Activated CD8-positive, alpha-beta memory T cell treated with anti-CD3 and anti-CD28 coated beads for 36 hours (primary cell): ENCODE measurements around the gene SEMG2. TPM values are rescaled to one million over a fixed set of nuclear protein-coding genes. Genes with fewer than 3 reads are reported as not detected.

ENCODE experiments used
- CTCF ChIA-PET: fragments of 350-600 bp; sonication (Branson Sonifier 250); formaldehyde crosslinking; loops from one replicate; lab custom pipeline; 2021; ENCODE audit warnings: antibody characterized with exemption; lab: Charles Lee
- POLR2A ChIA-PET: fragments of 350-600 bp; sonication (Branson Sonifier 250); formaldehyde crosslinking; loops from one replicate; lab custom pipeline; 2021; ENCODE audit warnings: antibody characterized with exemption; lab: Charles Lee
- total RNA-seq, 2 experiments: library from RNA; stranded (reverse); gene quantifications; one replicate each; pipeline ENCODE4 v1.2.3, GENCODE V29; 2021

The SEMG2 gene
- total RNA-seq, 2 experiments from 2014 or later: not detected

DNA sequence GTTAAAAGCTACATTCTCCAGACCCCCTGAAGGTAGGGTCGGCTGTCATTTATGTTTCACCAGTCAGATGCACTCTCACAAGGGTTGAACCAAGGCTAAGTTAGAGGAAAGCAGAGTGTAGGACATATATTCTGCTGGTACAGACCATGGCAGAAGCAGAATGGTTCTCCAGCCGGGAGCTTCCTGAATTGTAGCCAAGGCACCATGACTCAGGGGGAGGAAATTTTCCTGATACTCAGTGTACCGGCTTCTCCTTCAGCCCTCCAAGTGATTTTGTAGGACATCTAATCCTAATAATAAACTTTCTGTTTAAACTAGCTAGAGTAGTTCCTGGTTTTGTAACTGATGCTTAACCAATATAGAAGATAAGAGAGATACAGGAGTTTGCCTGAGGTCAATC lies 47.4 kb downstream of the SEMG2 start:
- POLR2A ChIA-PET: no interaction called here
- CTCF ChIA-PET: interaction anchor here (0.7 to 1.7 kb wide), 3 partner anchors 9 to 43 kb away, joined by 3 to 4 read pairs (median 3); no protein-coding TSS in a partner anchor

DNA sequence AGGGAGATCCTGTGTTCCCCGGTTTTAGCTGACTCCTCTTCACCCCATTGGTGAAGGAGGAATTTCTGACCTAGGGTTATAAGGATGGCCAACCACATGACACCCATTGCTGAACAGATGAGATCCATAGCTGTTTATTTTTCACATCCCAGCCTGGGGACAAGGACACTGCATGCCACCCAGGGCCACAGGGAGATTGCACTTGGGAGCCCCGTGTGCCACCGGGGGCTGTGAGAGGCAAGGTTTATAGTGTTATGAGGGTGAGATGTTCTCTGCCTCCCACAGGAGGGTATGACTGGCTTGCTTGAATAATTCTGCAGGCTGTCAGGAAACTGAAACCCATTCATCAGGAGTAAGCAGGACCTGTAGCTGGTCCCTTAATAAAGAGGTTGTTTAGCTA lies 47.9 kb downstream of the SEMG2 start:
- POLR2A ChIA-PET: no interaction called here
- CTCF ChIA-PET: interaction anchor here (1.1 to 1.7 kb wide), 2 partner anchors 22 to 43 kb away, joined by 3 to 4 read pairs; no protein-coding TSS in a partner anchor

DNA sequence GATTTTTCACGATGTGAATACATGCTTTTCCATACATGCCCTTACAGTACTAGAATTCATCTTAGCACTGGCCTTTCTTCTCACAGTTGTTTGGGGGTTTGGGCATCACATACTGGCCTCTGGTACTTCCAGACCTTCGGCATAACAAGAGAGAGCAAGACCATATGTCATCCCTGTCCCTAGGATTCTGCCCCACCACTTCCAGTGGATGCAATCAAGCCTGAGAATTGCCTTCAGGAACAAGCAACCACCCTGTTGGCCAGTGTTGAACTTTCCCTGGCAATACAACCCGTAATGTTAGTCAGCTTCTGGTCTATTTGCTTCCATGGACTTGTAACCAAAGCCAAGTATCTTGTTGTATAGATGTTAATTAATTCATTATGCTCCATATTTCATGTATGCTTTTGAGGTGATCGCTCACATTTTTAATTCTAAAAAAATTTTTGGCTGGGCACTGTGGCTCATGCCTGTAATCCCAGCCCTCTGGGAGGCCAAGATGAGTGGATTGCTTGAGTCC lies 48.6 kb downstream of the SEMG2 start:
- ChIA-PET CTCF (interaction anchor here (1.7 kb wide), 1 partner anchor 21 kb away, joined by 4 read pairs; no protein-coding TSS in a partner anchor), POLR2A (no interaction called here)

Other genes starting within 250 kb of the SEMG2 start
- under 1 TPM; 0.52 to 0.70 TPM for gene KCNS1, start 120.2 kb upstream of the SEMG2 start, total RNA-seq
- not detected for gene WFDC5, start 106.2 kb upstream of the SEMG2 start, total RNA-seq
- not detected for gene WFDC12, start 96.9 kb upstream of the SEMG2 start, total RNA-seq
- not detected for gene PI3, start 46.5 kb upstream of the SEMG2 start, total RNA-seq
- not detected for gene SEMG1, start 14.3 kb upstream of the SEMG2 start, total RNA-seq
- gene SLPI, start 33.2 kb downstream of the SEMG2 start, total RNA-seq: not detected
- not detected for gene RBPJL, start 85.5 kb downstream of the SEMG2 start, total RNA-seq
- gene MATN4, start 86.9 kb downstream of the SEMG2 start, total RNA-seq: under 1 TPM; 0.32 to 0.36 TPM
- 10 to 100 TPM; 88.0 to 88.3 TPM for gene SDC4, start 127.1 kb downstream of the SEMG2 start, total RNA-seq
- gene SYS1, start 141.8 kb downstream of the SEMG2 start, total RNA-seq: 10 to 100 TPM; 33.2 to 38.8 TPM
- gene TP53TG5, start 157.0 kb downstream of the SEMG2 start, total RNA-seq: under 1 TPM in 1 of 2 experiments, not detected in 1; 0.19 TPM
- gene DBNDD2, start 186.9 kb downstream of the SEMG2 start, total RNA-seq: 10 to 100 TPM; 10.4 to 10.6 TPM
- 10 to 100 TPM; 76.6 to 80.1 TPM for gene PIGT, start 194.8 kb downstream of the SEMG2 start, total RNA-seq
- not detected for gene WFDC2, start 248.4 kb downstream of the SEMG2 start, total RNA-seq